GM19238 (cell line): Measurements from ENCODE around the gene RACGAP1.
"Not testable (repeated sequence)": the region's sequence is repeated elsewhere in the genome, so short reads cannot be mapped to it uniquely, and the experiment has no call there.

ENCODE experiments used
- DNase-seq: peaks from one replicate; pipeline ENCODE4 v3.0.0; 2011; ENCODE audit warnings: low spot score; ENCODE audit not compliant: insufficient read length

Gene RACGAP1

DNA sequence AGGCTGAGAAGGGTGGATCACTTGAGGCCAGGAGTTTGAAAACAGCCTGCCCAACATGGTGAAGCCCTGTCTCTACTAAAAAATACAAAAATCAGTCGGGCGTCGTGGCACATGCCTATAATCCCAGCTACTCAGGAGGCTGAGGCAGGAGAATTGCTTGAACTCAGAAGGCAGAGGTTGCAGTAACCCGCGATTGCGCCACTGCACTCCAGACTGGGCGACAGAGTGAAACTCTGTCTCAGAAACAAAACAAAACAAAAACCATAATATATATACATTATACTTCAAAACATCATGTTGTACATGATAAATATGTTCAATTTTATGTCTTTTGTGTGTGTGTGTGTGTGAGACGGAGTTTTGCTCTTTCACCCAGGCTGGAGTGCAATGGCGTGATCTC lies 5.2 kb upstream of the RACGAP1 start:
- DNase-seq: not testable (repeated sequence)

DNA sequence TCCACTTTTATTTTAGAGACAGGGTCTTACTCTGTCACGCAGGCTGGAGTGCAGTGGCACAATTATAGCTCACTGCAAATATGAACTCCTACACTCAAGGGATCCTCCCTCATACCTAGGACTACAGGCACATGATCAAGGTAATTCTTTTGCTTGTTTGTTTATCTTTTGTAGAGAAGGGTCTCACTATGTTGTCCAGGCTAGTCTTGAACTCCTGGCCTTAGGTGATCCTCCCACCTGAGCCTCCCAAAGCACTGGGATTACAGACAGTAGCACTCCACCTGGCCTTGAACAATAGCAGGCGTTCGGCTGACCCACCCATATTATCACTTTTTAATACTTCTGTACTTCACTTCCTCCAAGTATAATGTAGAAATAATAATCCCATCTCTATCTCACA lies 1.4 kb upstream of the RACGAP1 start:
- DNase-seq: no peak

DNA sequence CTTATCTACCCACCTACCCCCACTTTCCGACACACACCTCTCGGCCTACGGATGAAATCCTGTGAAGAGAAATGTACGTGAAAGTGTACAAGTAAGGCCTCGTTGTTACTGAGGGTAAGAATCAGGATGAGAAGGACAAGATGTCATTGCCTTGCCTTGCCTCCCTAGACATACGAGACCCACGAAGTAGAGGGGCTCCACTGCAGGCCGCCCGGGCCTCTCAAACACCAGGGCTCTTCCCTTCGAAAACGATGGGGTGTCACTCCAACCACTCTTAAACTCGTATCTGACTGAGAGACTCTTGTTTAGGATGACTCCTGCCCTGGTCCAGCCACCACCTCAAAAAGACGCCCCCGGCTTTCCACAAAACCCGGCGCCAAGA lies 498 bp downstream of the RACGAP1 start:
- DNase-seq: no peak

DNA sequence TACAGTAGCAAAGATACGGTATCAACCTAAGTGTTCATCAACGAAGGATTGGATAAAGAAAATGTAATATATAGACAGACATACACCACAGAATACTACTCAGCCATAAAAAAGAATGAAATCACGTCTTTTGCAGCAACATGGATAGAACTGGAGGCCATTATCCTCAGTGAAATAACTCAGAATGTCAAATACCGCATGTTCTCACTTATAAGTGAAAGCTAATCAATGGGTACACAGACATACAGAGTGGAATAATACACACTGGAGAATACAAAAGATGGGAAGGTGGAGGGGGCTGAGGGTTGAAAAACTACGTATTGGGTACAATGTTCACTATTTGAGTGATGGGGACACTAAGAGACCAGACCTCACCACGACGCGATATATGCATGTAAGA lies 1.1 kb downstream of the RACGAP1 start:
- DNase-seq: no peak

DNA sequence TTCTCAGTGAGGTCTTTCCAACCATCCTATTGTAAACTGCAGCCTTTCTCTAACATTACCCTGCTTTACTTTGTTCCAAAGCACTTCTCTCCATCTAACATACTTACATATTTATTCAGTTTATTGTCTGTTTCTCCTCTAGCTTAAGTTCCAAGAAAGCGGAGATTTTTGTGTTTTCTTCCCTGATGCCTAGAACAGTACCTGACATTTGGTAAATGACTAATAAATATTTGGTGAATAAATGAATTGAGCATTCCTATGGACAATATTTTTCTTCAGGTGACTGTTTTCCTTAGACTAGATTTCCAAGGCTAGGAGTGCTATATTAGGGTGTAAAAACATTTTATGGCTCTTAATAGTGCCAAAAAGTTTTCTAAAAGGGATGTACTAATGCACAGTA lies 2.4 kb downstream of the RACGAP1 start:
- no peak for DNase-seq

DNA sequence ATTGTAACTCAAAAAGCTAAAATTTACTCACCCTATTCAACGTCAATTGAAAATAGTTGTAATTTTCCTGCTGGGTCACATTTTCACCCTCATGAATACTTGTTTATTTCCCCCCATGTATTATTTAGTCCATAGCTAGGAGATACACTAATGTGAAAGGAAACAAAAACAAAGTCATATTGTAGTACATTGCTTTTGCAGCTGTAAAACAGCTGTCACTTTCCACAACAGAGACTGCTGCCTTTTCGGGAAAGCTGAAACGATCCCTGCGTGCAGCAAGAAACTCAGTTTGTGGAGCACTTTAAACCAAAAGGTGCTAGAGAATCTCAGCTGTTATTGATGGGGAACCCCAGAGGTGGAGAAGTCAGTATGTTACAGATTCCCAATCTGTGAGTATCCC lies 4.3 kb downstream of the RACGAP1 start:
- DNase-seq: no peak

DNA sequence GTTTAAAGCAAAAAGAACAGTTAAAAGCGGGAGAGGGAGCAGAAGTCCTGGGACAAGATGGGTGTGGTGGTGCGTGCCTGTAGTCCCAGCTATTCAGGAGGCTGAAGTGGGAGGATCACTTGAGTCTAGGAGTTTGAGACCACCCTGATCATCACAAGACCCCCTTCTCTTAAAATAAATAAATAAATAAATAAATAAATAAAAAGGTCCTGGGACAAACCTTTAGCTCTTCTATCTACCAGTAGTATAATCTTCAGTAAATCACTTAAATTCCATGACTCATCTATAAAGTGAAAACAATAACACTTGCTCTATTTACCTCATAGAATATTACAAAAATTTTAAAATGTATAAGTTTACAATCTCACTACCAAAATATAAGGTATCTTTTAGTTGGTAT lies 5.8 kb downstream of the RACGAP1 start:
- DNase-seq: no peak

DNA sequence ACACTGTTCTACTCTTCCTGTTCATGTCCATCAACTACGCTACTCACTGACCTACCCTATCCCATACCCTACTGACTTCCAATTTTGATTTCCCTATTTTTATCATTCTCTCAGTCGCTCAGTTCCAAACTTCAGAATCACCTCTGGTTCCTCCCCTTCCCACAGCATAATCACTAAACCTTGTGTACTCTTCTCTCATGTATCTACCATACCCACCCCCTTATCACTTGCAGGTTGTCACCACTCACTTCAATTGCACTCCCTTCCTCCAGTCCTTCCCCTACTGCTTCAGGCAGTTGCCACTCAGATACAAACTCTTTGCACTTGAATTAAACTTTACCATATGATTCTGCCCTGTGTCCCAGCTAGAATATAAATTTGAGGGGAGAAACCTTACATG lies 6.3 kb downstream of the RACGAP1 start:
- DNase-seq: no peak

DNA sequence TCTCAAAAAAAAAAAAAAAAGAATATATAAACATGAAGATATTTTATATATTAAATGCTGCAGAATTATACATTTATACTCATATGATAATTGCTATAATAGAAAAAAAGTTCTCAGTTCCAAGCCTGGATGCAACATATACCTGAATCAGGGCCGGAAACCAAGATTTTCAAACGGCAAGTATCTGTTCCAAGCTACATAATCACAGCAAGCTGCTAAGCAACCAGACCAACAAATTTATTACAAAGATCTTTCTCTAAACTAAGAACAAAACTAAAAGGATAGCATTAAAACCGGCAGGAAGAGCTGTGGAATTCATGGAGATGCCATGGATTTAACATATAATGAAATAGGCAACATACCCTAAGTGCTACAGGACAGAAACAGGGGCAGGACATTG lies 7.1 kb downstream of the RACGAP1 start:
- DNase-seq: no peak

DNA sequence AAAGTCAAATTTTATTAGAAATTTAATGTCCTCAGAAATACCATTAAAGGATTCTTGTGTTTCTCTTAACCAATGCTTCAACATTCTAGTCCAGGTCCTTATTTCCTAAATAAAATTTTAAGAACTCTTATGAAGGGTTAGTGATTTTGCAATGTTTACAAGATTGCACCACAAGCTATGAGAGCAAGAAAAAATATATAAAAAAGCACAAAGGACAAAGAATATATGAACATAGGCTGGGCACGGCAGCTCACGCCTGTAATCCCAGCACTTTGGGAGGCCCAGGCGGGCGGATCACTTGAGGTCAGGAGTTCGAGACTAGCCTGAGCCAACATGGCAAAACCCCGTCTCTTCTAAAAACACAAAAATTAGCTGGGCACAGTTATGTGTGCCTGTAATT lies 7.7 kb downstream of the RACGAP1 start:
- DNase-seq: no peak

DNA sequence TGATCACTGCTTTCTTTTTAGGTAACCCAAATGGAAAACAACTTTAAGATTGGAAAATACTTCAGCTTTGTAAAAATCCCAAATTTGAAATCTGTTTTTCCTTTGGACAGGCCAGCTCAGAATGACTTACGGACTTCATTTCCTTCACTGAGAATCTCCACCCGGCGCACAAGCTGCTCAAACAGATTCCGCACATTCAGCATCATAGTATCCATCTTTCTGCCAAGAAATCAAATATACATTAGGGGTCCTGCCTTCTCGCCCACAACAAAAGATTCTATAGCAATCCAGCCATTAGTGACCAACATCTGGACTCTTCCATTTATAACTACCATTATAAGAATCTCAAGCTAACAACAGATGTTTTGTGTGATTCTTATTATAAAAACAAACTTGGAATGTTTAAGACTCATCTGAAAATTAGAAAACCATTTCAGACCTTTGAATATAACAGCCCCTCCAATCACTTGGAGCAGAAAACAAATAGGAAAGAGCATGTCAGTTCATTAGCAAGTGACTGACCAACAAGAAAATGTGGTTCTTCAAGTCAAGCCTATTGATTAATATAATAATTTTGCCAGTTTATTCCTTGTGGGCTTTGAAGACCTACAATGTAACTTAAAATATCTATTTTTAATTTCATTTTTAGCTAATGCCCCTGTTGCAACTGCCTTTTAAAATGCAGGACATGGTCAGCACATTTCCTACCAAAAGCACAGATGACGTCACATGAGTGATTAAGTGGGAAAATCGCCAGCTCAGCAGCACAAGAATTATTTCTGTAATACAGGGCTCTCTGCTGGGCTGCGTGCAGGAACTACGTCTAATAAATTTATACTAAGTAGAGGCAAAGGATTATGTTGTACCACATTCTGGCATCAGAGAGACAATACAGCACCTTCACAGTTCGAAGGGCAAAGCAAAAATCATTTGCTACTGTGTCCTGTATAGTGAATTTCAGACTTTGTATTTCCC lies 8.5 kb downstream of the RACGAP1 start:
- no peak for DNase-seq

DNA sequence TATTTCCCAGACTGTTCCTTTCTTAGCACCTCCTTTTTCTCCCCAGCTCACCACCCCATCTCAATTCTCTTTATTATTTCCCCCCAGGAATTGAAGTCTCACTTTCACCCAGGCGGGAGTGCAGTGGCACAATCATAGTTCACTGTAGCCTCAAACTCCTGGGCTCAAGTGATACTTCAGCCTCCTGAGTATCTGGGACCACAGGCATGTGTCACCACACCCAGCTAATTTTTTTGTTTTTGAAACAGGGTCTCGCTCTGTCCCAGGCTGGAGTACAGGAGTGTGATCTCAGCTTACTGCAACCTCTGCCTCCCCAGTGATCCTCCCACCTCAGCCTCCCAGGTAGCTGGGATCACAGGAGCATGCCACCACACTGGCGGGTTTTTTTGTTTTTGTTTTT lies 11.0 kb downstream of the RACGAP1 start:
- DNase-seq: no peak

DNA sequence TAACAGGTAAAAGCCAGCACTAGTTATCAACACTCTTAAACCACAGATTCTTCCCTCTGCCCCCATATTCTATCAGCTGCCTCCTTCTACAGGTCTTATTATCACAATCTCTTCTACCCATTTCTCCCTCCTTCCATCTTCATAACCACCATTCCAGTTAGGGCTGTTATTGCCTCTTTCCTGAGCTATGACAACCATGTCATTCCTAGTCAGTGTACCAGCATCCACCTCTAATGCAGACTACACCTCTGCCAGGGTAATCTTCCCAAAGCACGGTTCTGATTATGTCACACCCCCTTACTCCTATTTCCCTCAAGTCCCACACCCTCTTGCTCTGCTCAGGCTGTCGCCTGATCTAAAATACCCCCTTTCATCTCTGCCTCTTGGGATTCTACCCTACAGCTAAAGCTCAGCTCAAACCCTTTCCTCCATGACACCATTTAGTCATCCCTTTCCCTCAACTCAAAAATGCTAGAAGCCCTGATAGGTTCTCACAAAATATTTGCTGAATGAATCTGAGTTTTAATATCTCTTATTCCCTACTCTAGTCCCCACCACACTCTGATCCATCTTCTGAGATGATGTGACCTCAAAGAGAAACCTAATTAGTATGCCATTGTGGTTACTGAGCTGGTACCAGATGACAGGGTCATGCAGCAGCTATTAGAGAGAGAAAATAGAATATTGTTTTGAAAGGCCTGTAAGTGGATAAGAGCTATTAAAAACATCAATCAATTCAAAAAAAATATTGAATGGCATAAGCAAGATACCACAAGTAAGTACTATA lies 11.7 kb downstream of the RACGAP1 start:
- DNase-seq: no peak

DNA sequence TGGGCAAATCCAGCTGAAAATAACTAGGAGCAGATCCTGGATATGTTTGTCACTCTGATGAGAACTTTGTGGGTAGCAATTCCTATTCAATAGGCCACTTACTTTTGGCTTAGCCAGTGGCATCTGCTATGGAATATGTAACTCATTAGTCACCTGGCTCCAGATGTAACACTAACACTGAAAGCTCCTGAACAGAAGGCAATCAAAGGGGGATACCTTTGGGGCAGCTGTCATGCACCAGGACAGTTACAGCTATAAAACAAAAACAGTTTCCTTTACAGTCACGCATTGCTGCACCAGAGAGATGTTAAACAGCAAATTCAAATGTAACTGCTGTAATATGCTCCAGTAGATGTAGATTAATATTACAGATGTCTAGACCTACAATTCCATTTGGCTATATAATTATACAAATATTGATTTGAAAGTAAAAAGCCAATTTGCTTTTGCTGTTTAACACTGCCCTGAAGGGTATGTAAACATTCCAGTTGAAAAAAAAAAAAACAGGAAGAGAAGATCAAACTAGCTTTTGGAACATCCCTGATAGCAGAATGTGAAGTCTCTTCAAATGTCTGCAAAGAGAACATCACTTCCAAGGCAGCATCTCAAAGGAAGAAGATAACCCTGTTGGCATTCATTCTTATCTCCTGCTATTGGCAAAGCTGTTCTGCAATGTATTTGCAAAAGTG lies 18.4 kb downstream of the RACGAP1 start:
- DNase-seq: no peak

DNA sequence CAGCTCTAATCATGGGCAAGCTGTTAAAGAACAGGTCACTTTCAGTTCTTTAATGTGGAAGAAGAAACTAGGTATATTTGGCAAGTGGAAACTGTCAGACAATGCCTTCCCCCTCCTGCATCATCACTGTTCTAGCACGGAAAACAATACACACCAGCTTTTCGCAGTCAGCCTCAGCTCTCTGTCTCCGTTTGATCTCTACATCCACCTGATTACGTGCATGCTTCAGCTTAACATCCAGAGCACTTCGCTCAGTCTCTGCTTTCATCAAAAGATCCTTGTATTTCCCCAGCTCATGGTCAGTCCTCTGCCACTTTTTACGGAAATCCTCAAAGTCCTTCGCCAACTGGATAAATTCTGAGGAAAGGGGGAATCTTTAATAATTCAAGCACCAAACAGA lies 19.0 kb downstream of the RACGAP1 start:
- DNase-seq: no peak

DNA sequence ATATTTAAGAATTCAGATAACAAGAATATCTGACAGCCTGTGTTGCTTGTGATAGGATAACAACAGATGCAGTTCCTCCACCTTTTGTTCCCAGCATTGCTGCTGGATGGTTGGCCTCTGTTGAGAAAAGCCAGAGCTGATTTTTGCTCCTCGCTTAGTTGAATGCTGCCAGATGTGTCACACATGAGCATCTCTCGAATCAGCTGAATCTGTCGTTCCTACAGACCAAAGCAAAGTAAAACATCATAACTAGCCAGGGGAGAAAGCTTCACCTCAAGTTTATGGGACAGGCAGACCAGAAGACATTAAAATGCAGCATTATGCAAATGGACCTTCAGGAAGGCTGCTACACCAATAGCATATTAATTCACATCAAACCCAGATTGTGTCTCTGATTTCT lies 20.1 kb downstream of the RACGAP1 start:
- DNase-seq: no peak

DNA sequence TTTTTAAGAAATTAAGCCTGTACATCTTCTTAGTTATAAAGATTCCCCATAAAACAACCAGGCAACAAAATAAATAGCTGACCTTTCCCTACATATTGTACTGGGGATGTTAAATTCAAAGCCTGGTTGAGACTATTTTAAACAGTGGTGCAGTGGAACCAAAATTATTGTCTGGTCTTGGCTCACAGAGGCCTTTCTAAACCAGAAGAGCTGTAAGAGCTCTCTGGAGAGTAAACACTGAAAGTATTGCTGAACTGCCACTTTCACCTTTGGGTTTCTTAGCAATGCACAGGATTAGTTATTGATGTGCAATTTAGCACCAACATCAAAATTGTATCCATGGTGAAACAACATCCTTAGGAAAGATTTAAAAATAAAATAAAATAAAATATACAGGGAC lies 20.6 kb downstream of the RACGAP1 start:
- DNase-seq: no peak

DNA sequence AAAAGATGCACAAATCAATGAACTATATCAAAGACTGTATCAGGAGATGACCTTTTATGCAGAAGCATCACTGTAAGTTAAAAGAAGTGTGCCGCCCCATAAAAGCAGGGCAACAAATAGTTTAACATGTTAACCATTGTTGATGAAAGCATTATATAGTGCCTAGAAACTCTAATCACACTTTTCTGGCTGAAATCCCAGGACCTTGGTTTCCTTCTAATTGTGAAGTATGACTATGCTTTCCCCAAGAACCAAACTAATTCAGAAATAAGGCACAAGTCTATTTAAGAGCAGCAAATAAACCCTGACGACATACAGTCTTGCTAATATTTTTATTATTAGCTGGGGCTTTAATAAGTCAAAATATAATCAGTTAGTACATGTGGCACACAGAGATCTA lies 21.7 kb downstream of the RACGAP1 start:
- DNase-seq: no peak

DNA sequence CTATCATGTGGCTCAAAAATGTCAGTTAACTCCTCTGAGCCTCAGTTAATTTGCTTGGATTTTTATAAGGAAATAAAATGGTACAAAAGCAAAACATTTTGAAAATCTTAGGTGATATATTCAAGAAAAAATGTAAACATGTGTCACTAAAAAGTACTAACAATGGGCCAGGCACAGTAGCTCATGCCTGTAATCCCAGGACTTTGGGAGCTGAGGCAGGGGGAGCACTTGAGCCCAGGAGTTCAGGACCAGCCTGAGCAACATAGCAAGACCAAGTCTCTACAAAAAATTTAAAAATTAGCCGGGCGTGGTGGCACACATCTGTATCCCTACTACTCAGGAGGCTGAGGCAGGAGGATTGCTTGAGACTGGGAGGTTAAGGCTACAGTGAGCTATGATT lies 26.8 kb downstream of the RACGAP1 start:
- no peak for DNase-seq

DNA sequence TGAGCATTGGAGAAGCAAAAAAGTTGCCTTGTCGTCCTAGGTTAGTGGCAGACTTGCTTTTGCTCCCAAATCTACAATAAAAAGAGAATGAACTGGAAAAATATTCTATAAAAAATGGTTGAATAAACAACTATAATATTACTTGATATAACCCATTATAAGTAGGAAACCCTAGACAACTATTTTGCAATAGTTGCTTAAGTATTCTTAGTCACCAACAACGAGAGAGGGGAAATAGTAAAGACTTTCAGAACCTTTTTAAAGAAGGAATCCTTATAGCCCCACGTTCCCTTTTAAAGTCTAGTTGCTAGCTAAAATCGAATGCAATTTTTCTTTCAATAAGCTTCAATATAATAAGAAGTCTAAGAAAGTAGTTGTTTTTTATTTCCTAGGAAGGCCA lies 35.0 kb downstream of the RACGAP1 start:
- no peak for DNase-seq

DNA sequence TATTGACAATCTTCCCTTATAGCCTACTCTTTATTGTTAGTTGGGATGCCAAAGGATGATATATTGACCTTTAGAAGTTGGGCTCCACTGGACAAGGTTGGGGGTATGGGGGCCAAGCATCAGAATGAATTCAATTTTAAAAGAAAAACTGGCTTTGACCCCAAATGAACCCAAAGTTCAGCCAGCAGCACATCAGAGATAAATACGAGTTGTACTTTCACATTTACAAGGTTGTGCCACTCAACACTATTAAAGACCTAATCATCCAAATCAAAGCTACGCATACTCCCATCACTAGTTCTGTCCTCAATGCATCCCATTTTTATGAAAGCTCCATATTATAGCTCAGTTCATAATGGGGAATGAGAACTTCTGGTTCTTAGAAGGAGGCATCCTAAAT lies 35.9 kb downstream of the RACGAP1 start:
- DNase-seq: not testable (repeated sequence)
